ELF-1 (cell line): ENCODE results near the gene PRCC.
"Not testable (repeated sequence)": the region's sequence is repeated elsewhere in the genome, so short reads cannot be mapped to it uniquely, and the experiment has no call there.

Experiments used
- DNase-seq: peaks from one replicate; pipeline ENCODE4 v3.0.0-alpha.2; 2016; ENCODE audit warnings: low read depth, low spot score

PRCC gene

GRCh38 chr1:156765136-156765535 lies 2.2 kb upstream of the PRCC start:
- DNase-seq, result not testable (repeated sequence)

- no peak for DNase-seq
Measured at GRCh38 chr1:156765666-156766065, 1.7 kb upstream of the PRCC start.

- no peak for DNase-seq
Measured at GRCh38 chr1:156766298-156767100, 836 bp upstream of the PRCC start.

GRCh38 chr1:156767879-156768604 lies 707 bp downstream of the PRCC start:
- peak; percentile 40 for DNase-seq

GRCh38 chr1:156768610-156769295 lies 1.4 kb downstream of the PRCC start:
- peak; percentile 21 for DNase-seq

DNA sequence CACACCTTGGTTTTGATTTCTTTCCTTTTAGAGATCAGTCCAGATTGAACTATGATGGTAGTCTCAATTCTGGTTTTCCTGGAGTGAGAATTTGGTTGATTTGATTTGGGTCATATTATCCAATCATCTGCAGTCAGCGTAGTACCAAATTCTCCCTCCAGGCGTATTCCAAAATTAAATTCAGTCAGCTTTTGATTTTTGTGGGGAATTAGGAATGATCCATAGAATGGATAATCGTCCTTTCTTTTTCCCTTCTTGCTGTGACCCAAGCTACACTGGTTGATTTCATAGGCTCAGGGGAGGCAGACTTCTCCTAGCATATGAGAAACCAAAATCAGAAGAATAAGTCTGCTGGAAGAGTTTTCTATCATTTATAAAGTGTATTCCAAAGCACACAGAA lies 4.9 kb downstream of the PRCC start:
- DNase-seq, result no peak

GRCh38 chr1:156772728-156773497 lies 5.6 kb downstream of the PRCC start:
- peak; percentile 63 for DNase-seq

GRCh38 chr1:156773607-156774006 lies 6.3 kb downstream of the PRCC start:
- DNase-seq, result no peak

DNA sequence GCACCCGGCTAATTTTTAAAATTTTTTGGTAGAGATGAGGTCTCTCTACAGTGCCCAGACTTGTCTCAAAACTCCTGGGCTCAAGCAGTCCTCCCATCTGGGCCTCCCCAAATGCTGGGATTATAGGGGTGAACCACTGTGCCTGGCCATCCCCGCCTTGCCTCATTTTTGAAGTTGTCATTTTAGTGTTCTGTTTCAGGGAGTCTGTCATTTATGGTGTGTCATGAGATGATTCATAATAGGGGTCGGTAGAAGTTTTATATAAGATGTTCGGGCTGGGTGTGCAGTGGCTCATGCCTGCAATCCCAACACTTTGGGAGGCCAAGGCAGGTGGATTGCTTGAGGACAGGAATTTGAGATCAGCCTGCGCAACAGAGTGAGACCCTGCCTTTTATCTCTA lies 8.5 kb downstream of the PRCC start:
- DNase-seq, result no peak

- no peak for DNase-seq
Measured at GRCh38 chr1:156776942-156777341, 9.6 kb downstream of the PRCC start.

GRCh38 chr1:156777573-156777972 lies 10.2 kb downstream of the PRCC start:
- no peak for DNase-seq

DNA sequence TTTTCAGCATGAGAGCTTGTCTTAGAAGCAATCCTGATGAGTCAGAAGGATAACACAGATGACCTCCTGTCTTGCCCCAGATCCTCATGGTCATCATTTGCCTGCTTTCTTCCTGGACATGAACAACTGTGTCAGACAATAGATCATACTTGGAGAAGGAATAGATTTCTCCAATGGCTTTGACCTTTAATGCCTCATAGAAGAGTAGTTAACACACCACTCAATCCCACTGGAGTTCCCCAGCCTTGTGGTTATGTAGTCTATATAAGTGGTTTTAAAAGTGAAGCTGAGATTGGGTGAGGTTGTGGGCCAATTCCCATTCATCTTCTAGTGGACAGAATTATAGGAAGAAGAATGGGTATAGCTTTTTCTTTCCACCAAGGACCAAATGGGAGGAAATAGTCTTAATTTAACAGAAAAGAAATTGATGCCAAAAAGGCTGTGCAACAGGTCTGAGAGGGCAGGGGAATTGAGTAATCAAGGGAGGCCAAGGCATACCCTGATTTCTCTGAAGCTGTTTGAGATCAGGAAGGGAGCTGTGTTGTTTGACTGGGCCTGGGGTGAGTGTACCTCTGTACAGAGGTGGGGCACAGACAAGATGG lies 14.4 kb downstream of the PRCC start:
- no peak for DNase-seq

- DNase-seq, result no peak
Measured at GRCh38 chr1:156785458-156785857, 18.1 kb downstream of the PRCC start.

GRCh38 chr1:156786640-156787039 lies 19.3 kb downstream of the PRCC start:
- DNase-seq, result no peak

DNA sequence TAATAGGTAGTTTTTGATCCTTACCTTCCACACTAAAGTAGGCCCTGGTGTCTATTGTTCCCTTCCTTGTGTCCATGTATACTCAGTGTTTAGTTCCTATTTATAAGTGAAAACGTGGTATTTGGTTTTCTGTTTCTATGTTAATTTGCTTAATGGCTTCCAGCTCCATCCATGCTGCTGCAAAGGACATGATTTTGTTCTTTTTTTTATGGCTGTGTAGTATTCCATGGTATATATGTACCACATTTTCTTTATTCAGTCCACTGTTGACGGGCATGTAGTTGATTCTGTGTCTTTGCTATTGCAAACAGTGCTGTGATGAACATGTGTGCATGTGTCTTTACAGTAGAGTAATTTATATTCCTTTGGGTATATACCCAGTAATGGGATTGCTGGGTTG lies 20.8 kb downstream of the PRCC start:
- DNase-seq, result no peak

GRCh38 chr1:156789621-156790318 lies 22.4 kb downstream of the PRCC start:
- DNase-seq, result no peak

DNA sequence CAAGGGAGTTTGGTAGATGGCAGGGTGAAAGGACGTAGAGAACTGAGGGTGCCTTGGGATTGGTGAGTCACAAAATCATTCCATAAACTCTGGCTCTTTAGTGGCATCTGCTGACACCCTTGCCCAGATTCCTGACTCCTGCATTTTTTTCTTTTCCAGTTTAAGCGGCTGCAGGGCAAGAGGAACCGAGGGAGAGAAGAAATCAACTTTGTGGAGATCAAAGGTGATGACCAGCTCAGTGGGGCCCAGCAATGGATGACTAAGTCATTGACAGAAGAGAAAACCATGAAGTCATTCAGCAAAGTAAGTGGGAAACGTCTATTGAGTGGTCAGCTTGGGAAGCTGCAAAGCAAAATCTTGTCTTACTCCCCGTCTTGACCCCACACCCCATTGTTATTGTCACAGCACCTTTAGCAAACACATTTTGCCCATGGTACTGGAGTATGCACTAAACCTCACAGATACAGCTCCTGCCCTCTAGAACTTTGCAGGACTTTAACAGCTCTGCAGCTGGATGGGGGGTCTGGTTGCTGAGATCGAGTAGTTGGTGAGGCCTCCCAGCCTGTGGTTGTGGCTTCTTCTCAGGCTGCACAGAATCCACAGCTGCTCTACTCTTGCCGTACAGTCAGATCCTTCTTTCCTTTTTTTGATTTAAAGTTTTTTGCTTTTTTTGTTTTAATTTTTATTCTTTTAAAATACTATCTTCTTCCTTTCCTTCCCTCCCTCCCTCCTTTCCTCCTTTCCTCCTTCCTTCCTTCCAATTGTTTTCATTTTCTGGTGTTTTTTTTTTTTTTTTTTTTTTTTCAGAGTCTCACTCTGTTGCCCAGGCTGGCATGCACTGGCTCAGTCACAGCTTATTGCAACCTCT lies 27.4 kb downstream of the PRCC start:
- no peak for DNase-seq

DNA sequence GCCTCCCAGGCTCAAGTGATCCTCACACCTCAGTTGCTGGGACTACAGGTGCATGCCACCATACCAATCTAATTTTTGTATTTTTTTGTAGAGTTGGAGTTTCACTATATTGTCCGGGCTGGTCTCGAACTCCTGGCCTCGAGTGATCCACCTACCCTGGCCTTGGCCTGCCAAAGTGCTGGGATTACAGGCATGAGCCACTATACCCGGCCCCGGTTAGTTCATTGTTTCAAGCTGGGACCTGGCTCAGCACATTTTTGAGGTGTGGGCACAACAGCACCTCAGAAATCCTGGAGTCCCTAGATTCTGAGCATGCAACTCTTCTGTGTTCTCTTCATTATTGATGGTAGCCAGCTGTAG lies 28.0 kb downstream of the PRCC start:
- DNase-seq, result no peak

DNA sequence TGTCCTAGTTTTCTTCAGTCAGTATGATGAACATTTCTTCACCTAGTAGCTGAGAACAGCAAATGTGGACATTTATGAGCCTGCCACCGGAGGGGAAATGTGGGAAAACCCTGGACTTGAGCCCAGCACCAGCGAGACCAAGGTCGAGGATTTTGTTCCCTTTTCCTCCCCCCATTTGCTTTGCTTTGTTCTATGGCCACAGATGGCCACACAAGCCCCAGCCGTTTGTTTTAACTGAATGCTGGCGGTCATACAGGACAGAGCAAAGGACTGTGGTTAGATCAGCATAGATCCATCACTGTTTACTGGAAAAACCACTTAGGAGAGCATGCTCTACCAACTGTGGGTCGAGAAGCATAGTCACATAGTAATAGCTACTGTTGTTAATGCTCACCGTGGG lies 28.5 kb downstream of the PRCC start:
- no peak for DNase-seq
